B cell (primary cell): ENCODE data around the gene BST1.
"Not testable (repeated sequence)": the region's sequence is repeated elsewhere in the genome, so short reads cannot be mapped to it uniquely, and the experiment has no call there.

Experiments
- CTCF ChIP-seq: fragments of 200-600 bp; IDR thresholded peaks from one replicate; pipeline ENCODE4 v1.8.0; 2022; ENCODE audit warnings: antibody characterized with exemption, mild to moderate bottlenecking
- EZH2 ChIP-seq: IDR thresholded peaks from 2 replicates; pipeline ENCODE4 v1.6.1; 2012; ENCODE audit warnings: borderline replicate concordance, low read depth, mild to moderate bottlenecking, moderate library complexity, low read length; ENCODE audit not compliant: insufficient read depth, poor library complexity, severe bottlenecking

GRCh38 chr4:15733061-15733460 lies 30.2 kb downstream of the BST1 start:
- TF ChIP-seq CTCF, EZH2: not testable (repeated sequence)
